Raji (cell line): Measurements from ENCODE around the gene MACROD2.

Experiments
- POLR2A ChIP-seq: IDR thresholded peaks from 2 replicates; pipeline ENCODE4 v1.6.1; 2011; ENCODE audit warnings: low read depth, low read length, control low read depth; ENCODE audit not compliant: insufficient read depth

The MACROD2 gene

GRCh38 chr20:15068486-15068885 lies 1073.2 kb downstream of the MACROD2 start:
- TF ChIP-seq POLR2A = no peak

DNA sequence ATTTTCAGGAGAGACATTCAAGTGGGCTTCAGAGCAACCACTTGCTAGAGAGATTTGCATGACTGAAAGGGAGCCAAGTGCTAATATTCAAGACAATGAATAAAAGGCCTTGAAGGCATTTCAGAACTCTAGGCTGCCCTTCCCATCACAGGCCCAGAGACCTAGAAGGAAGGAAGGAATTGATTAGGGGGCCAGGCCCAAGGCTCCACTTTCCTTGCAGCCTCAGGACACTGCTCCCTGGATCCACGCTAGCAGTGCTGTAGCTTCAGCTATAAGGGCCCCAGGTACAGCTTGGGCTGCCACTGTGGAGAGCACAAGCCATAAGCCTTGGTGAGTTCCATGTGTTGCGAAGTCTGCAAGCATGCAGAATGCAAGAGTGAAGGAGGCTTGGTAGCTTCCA lies 1074.0 kb downstream of the MACROD2 start:
- TF ChIP-seq POLR2A = no peak

DNA sequence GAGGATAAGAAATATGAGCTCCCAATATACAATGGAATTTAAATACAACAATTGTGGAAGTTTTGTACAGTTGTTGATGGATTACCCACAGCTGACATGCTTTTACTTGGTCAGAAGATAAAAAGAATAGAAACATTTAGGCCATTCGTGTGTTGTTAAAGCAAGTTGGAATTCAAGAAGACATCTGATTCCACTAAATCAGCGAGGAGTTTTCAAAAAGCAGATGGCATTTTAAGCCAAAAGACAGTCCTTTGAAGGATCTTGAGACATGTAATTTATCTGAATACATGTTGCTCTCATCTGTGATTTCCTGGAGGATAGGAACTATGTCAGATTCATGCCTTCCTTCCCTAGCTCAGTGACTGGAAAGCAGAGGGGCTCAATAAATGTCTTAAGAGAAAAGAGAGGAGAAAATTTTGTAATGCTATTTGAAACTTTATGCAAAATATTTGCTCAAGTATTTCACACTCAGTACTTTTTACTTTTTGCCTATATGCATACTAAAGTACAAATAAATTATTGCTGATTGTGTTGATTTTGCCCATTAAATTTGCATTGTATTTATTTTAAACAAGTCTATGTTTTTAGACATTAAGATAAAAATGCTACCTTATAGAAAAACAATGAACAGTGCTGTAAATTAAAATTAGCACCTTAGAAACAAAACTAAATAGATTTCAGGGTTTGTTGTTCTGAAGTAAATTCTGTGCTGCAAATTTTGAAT lies 1075.9 kb downstream of the MACROD2 start:
- no peak for TF ChIP-seq POLR2A

DNA sequence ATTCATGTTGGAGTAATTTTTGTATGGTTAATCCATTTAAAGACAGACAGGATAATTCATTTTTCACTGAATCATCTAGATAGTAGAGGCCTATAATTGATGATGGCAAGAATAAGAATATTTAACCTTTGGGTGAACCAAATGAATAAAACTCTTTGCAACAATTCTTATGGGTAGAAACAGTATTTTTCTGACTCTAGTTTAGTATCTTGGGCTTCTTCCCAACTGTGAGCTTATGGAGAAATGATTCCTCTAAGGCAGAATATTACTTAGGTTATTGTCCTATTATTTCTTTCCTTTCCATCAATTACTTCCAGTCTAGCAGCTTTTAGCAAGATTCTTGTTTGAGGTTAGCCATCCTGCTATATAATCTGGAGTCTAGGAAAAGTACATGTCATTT lies 1077.0 kb downstream of the MACROD2 start:
- no peak for TF ChIP-seq POLR2A

DNA sequence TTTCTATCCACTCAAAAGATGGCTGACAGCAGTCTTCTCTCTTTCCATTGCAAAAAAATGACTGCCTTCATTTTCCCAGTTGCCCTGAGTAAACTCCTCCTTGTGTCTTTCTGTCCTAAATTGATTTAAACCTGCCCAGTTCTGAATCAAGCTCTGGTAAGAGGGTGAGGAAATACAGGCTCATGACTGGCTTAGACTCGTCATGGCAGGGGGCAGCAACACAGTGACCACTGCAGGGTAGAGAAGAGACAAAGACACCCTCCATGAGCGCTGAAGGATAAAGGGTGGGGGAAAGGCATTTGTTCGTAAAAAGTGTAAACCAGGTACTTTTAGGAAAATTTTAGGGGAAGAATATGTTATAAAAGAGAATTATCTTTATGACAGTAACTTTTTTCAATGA lies 1080.3 kb downstream of the MACROD2 start:
- TF ChIP-seq POLR2A = no peak

GRCh38 chr20:15076785-15077184 lies 1081.5 kb downstream of the MACROD2 start:
- TF ChIP-seq POLR2A = no peak

DNA sequence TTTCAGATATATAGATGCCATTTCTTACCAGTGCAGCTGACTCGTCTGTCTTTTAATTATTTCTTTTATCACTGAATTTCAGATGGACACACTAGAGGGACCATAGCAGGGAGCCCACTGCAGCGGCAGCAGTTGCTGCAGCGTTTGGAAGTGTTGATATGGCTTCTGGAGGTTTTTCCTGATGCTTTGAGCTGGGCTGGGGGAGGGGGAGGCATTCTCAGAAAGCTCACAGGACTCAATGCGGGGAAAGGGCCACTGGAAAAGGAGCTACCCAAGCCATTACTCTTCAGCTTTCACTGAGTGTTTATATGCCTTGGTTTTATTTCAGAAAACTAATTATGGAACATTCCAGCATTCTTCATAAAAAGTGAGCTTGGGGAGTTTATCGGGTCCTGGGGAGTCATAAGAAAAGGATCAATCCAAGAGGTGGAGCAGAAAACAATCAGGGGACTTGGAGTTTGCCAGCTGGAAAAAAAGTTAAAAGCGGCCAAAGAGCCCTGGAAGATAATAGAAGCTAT lies 1082.5 kb downstream of the MACROD2 start:
- TF ChIP-seq POLR2A = no peak

GRCh38 chr20:15079594-15080340 lies 1084.5 kb downstream of the MACROD2 start:
- TF ChIP-seq POLR2A = no peak

DNA sequence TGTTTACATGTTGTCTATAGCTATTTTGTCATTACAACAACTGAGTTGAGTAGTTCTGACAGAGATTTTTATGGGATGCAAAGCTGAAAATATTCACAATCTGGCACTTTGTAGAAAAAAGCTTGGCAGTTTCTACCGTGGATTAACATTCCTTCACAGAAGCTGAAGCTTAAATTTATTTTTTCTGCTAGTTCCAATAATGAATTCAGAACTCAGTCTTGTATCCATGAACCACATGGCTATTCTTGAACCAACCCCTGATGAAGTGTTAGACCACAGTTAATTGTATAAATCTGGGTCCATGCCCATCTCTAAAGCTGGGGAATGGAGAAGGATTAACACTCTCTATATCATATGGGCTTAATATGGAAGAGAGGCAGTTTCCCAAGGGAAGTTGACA lies 1085.9 kb downstream of the MACROD2 start:
- no peak for TF ChIP-seq POLR2A

DNA sequence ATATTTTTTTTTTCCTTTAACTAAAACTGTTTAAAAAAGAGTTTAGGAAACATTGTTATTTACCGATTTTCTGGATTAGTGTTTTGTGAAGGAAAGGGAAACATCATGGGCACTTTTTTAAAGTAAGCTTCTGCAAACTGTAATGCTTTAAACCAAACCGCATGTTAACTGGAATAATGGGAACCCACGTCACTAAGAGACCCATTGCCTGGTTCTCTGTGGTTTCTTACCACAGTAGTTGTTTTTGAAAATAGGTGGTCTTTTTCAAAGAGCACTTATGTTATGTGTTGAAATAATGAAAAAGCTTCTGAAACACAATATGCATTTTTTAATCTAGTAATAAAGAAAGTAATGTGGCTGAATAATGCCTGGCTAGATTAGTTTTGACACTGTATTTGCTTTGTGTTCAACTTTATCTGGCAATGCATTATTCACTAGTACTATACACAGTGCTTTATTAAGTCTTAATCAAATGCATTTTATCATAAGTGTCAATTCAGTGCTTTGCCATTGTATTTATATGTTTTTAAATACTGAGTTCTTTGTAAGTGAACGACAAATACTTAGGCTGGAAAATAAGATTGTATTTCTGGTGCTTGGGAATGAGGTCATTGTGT lies 1096.2 kb downstream of the MACROD2 start:
- TF ChIP-seq POLR2A = no peak

DNA sequence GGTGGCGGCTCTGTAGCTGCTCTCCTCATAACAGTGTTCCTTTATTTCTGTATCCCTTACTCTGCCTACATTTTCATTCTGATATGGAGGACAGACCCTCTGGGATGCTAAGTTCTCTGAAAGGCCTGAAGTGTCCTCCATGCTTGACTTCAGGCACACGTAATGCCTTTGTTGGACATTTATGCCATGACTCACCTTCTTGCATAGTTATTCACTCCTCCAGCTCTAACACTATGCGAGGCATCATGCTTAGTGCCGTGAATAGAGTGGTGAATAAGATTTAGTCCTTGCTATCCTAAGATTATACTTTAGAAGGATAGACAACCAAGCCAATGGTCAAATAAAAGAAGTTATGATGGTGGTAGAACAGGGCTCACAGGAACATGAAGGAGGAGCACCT lies 1103.0 kb downstream of the MACROD2 start:
- no peak for TF ChIP-seq POLR2A

GRCh38 chr20:15099130-15099529 lies 1103.8 kb downstream of the MACROD2 start:
- no peak for TF ChIP-seq POLR2A

DNA sequence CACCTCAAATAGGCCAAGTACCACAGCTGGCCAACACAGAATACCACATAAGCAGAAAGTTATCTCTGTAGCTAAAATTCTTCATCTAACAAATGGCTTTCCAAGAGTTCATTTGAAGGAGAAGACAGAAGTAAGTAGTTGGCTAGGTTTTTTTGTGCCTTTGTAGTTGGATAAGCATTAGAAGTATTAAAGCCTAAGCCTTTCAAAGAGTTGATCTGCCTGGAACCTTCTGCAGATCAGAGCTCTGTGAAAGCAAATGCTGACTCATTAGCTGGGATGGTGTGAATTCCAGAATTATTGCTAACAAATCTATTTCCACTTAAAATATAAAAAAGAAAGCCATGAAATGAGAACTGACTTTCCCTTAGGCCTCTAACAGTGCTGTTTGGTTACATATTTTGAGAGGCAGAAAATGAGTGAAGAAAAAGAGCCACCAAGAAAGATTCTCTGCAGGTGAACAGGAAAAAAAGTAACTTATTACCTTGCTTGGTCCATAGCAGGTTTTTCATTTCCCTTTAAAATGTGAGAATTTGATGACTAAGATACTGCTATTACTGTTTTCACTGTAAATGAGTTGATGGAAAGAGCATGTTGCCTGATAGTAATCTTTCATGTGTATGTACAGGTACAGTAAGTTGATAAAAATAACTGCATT lies 1105.3 kb downstream of the MACROD2 start:
- no peak for TF ChIP-seq POLR2A

GRCh38 chr20:15107931-15108330 lies 1112.6 kb downstream of the MACROD2 start:
- no peak for TF ChIP-seq POLR2A

- TF ChIP-seq POLR2A = no peak
Observed at GRCh38 chr20:15109494-15109893, 1114.2 kb downstream of the MACROD2 start.

GRCh38 chr20:15111654-15112053 lies 1116.3 kb downstream of the MACROD2 start:
- no peak for TF ChIP-seq POLR2A

GRCh38 chr20:15113144-15113773 lies 1117.9 kb downstream of the MACROD2 start:
- no peak for TF ChIP-seq POLR2A
